Stomach (tissue), 9 donors: Measurements from ENCODE around the gene EXOC3. TPM values are rescaled to one million over a fixed set of nuclear protein-coding genes. Genes with fewer than 3 reads are reported as not detected.
"Not testable (repeated sequence)": the region's sequence is repeated elsewhere in the genome, so short reads cannot be mapped to it uniquely, and the experiment has no call there.

Experiments
- DNase-seq, 2 donors: peaks; one replicate each; pipeline versions ENCODE4 v3.0.0 to v3.0.0-alpha.2; 2013 to 2019
- H3K27ac ChIP-seq, 5 donors: fragments of 200-600 bp in 4 of 5; sonication (generic) in 4 of 5; one replicate each; pipeline ENCODE4 v1.5.1; 2013 to 2019; ENCODE audit warnings: mild to moderate bottlenecking in 1 of 5, moderate library complexity in 1 of 5
- H3K27me3 ChIP-seq, 3 donors: fragments of 200-600 bp; sonication (generic); one replicate each; pipeline ENCODE4 v1.5.1; 2017 to 2019; ENCODE audit warnings: mixed run types in 1 of 3
- H3K36me3 ChIP-seq, 4 donors: fragments of 200-600 bp; sonication (generic); 1 replicate in 3 of 4; 2 replicates in 1 of 4; pipeline ENCODE4 v1.5.1; 2016 to 2019
- H3K4me1 ChIP-seq, 4 donors: fragments of 200-600 bp; sonication (generic); one replicate each; pipeline ENCODE4 v1.5.1; 2016 to 2019
- H3K4me3 ChIP-seq, 4 donors: fragments of 200-600 bp; sonication (generic) in 3 of 4; one replicate each; pipeline ENCODE4 v1.5.1; 2016 to 2019; ENCODE audit warnings: mild to moderate bottlenecking in 1 of 4
- H3K9me3 ChIP-seq, 4 donors: fragments of 200-600 bp; sonication (generic); one replicate each; pipeline ENCODE4 v1.5.1; 2016 to 2019
- CTCF ChIP-seq, 7 experiments: fragments of 450-650 bp in 4 of 7; fragments of 200-600 bp in 3 of 7; sonication (generic) in 3 of 7; IDR thresholded peaks; one replicate each; pipeline ENCODE4 v1.5.1; 2016 to 2019; ENCODE audit warnings: antibody characterized with exemption in 7 of 7, control low read depth in 2 of 7, mild to moderate bottlenecking in 1 of 7
- EP300 ChIP-seq: sonication (generic); formaldehyde crosslinking; IDR thresholded peaks from one replicate; pipeline ENCODE4 v1.6.1; 2017; ENCODE audit warnings: antibody characterized with exemption
- POLR2A ChIP-seq, 4 donors: fragments of 450-650 bp; IDR thresholded peaks; one replicate each; pipeline ENCODE4 v1.6.1; 2016; ENCODE audit warnings: antibody characterized with exemption in 4 of 4, control low read depth in 2 of 4, mild to moderate bottlenecking in 1 of 4, moderate library complexity in 1 of 4
- POLR2AphosphoS5 ChIP-seq, 3 donors: sonication (generic); formaldehyde crosslinking; IDR thresholded peaks; one replicate each; pipeline ENCODE4 v1.6.1; 2016; ENCODE audit warnings: antibody characterized with exemption in 3 of 3
- WGBS, 5 donors: extraction: QIAGEN DNeasy Blood & Tissue Kit in 3 of 5; methylation state at CpG; one replicate each; pipeline versions ENCODE4 v1.1.5 to v1.1.7; 2013 to 2018; 5-methylcytosine and 5-hydroxymethylcytosine counted together
- intact Hi-C: fragments of 100-400 bp; cut with DNase I; formaldehyde crosslinking; loops from one replicate; pipeline ENCODE4 v1.15.1; 2023; ENCODE audit warnings: low total_unique reads
- polyA plus RNA-seq, 3 donors: library from polyadenylated mRNA; stranded (reverse); fragments of 200-250 nt; gene quantifications; one replicate each; pipeline ENCODE4 v1.2.3, GENCODE V29; 2013
- total RNA-seq, 5 donors: library from RNA; depleted of rRNA; stranded (reverse); fragments of >200 nt; gene quantifications; one replicate each; pipeline versions ENCODE4 v1.1.0 to v1.2.3, GENCODE V29; 2014 to 2016
- donor health status: healthy with polysubstance abuse.
- donor health status: Bipolar disorder and iron deficiency.
- donor health status: healthy.

EXOC3 gene
- total and polyA plus RNA-seq, 8 donors: 29.9 to 133 (median 59.3) TPM

GRCh38 chr5:485946-486491 lies 43.0 kb downstream of the EXOC3 start:
- DNase-seq: no peak

GRCh38 chr5:486597-486996 lies 43.6 kb downstream of the EXOC3 start:
- H3K36me3 ChIP-seq, DNase-seq, H3K4me1 ChIP-seq, H3K9me3 ChIP-seq, intact Hi-C loops, H3K27ac ChIP-seq, H3K4me3 ChIP-seq: not testable (repeated sequence)
- 89 to 96% (median 91%) methylated on average over 17 to 19 of the region's 22 CpGs for WGBS, 5 donors
- H3K27me3 ChIP-seq: peaks cover 0 to 85% (median 31%) of the 10 kb centered on the region in 3 donors

More at GRCh38 chr5:485946-486491, 43.0 kb downstream of the EXOC3 start:
- WGBS, 5 donors: 31 to 50% (median 49%) methylated on average over 16 to 23 of the region's 23 CpGs
- no peaks in the 10 kb centered on the region for H3K9me3 ChIP-seq
- TF ChIP-seq CTCF (IDR thresholded peaks at IDR 0.05): no peak
- no peak for TF ChIP-seq POLR2A (IDR thresholded peaks at IDR 0.05)
- TF ChIP-seq EP300: no peak
- TF ChIP-seq POLR2AphosphoS5 (IDR thresholded peaks at IDR 0.05): no peak
- peaks cover 0 to 86% (median 34%) of the 10 kb centered on the region in 3 donors for H3K27me3 ChIP-seq
- no peak overlapping the region for H3K4me3 ChIP-seq
- peaks cover 0 to 5% (median 0%) of the 10 kb centered on the region in 4 donors for H3K4me1 ChIP-seq
- no peak overlapping the region for H3K27ac ChIP-seq
- H3K36me3 ChIP-seq: no peaks in the 10 kb centered on the region
- intact Hi-C loops: no loop called here

GRCh38 chr5:488241-488640 lies 45.3 kb downstream of the EXOC3 start:
- no peak for DNase-seq
- H3K36me3 ChIP-seq: no peaks in the 10 kb centered on the region
- 82 to 91% (median 89%) methylated on average over 9 to 33 of the region's 33 CpGs for WGBS, 5 donors
- H3K4me3 ChIP-seq: no peak overlapping the region
- H3K9me3 ChIP-seq: no peaks in the 10 kb centered on the region
- no peak for TF ChIP-seq POLR2AphosphoS5 (IDR thresholded peaks at IDR 0.05)
- no peak for TF ChIP-seq EP300
- TF ChIP-seq CTCF (IDR thresholded peaks at IDR 0.05): no peak
- no peak for TF ChIP-seq POLR2A (IDR thresholded peaks at IDR 0.05)
- intact Hi-C loops: no loop called here
- H3K27ac ChIP-seq: no peak overlapping the region
- H3K27me3 ChIP-seq: peaks cover 7 to 85% (median 17%) of the 10 kb centered on the region in 3 donors
- peaks cover 0 to 5% (median 2%) of the 10 kb centered on the region in 4 donors for H3K4me1 ChIP-seq

- WGBS, 5 donors: 63 to 72% (median 65%) methylated on average over 17 to 40 of the region's 40 CpGs
- H3K27ac ChIP-seq: no peak overlapping the region
- no peaks in the 10 kb centered on the region for H3K36me3 ChIP-seq
- DNase-seq: no peak
- H3K27me3 ChIP-seq: peaks cover 7 to 86% (median 20%) of the 10 kb centered on the region in 3 donors
- peaks cover 0 to 6% (median 3%) of the 10 kb centered on the region in 4 donors for H3K4me1 ChIP-seq
- intact Hi-C loops: no loop called here
- no peak overlapping the region for H3K4me3 ChIP-seq
- H3K9me3 ChIP-seq: no peaks in the 10 kb centered on the region
- no peak for TF ChIP-seq POLR2A (IDR thresholded peaks at IDR 0.05)
- TF ChIP-seq EP300: no peak
- no peak for TF ChIP-seq CTCF (IDR thresholded peaks at IDR 0.05)
- no peak for TF ChIP-seq POLR2AphosphoS5 (IDR thresholded peaks at IDR 0.05)
Measured at GRCh38 chr5:488744-489688, 46.0 kb downstream of the EXOC3 start.
